K562 (cell line): ENCODE measurements around the gene REM2. TPM values are rescaled to one million over a fixed set of nuclear protein-coding genes. Genes with fewer than 3 reads are reported as not detected.

ENCODE experiments used
- CBX2 ChIP-seq: fragments of 200-600 bp; sonication (generic); IDR thresholded peaks from one replicate; pipeline ENCODE4 v1.6.1; 2012; ENCODE audit warnings: mild to moderate bottlenecking, low read length, inconsistent platforms; ENCODE audit not compliant: insufficient read depth, poor library complexity, severe bottlenecking
- CHCHD3 ChIP-seq: fragments of 250-450 bp; sonication (Bioruptor Pico); IDR thresholded peaks from 2 replicates; pipeline ENCODE4 v2.1.2; 2022; ENCODE audit warnings: mild to moderate bottlenecking
- CREB5 ChIP-seq: fragments of 250-450 bp; sonication (Bioruptor Pico); IDR thresholded peaks from 2 replicates; pipeline ENCODE4 v1.5.0; 2020; ENCODE audit warnings: mild to moderate bottlenecking
- CREBBP ChIP-seq: IDR thresholded peaks from one replicate; pipeline ENCODE4 v1.6.1; 2012; ENCODE audit warnings: low read depth, mild to moderate bottlenecking, control low read depth, inconsistent platforms, low read length
- E2F4 ChIP-seq: sonication (generic); formaldehyde crosslinking; IDR thresholded peaks from 2 replicates; pipeline ENCODE4 v1.8.0; 2022; ENCODE audit warnings: mild to moderate bottlenecking, low read depth, missing genetic modification reagents
- ESRRB ChIP-seq: fragments of 250-450 bp; sonication (Bioruptor Pico); IDR thresholded peaks from 2 replicates; pipeline ENCODE4 v1.5.0; 2020; ENCODE audit warnings: mild to moderate bottlenecking, moderate library complexity, borderline replicate concordance
- MIER1 ChIP-seq: fragments of 450-650 bp; IDR thresholded peaks from 2 replicates; pipeline ENCODE4 v1.6.1; 2016; ENCODE audit warnings: antibody characterized with exemption, mild to moderate bottlenecking, low read depth
- MXI1 ChIP-seq: IDR thresholded peaks from 2 replicates; pipeline ENCODE4 v1.6.1; 2011; ENCODE audit warnings: low read depth, mild to moderate bottlenecking, improper control_type of control experiment, low read length
- NCOR1 ChIP-seq: fragments of 450-650 bp; IDR thresholded peaks from 2 replicates; pipeline ENCODE4 v1.6.1; 2016; ENCODE audit warnings: mild to moderate bottlenecking, moderate library complexity
- RFX1 ChIP-seq: fragments of 450-650 bp; IDR thresholded peaks from 2 replicates; pipeline ENCODE4 v1.6.1; 2016; ENCODE audit warnings: mild to moderate bottlenecking, moderate library complexity
- SIX5 ChIP-seq, 2 experiments: IDR thresholded peaks; 2 replicates each; pipeline ENCODE4 v1.6.1; 2011; ENCODE audit warnings: low read length in 2 of 2, borderline replicate concordance in 1 of 2, low read depth in 1 of 2, mild to moderate bottlenecking in 1 of 2, moderate library complexity in 1 of 2; ENCODE audit not compliant: insufficient read depth in 1 of 2
- TARDBP ChIP-seq: fragments of 450-650 bp; IDR thresholded peaks from 2 replicates; pipeline ENCODE4 v1.6.1; 2016
- THRB ChIP-seq: fragments of 450-650 bp; formaldehyde crosslinking; conservative IDR thresholded peaks from 2 replicates; pipeline ENCODE4 v1.4.0; 2022; ENCODE audit warnings: mild to moderate bottlenecking, missing genetic modification characterization
- ZNF174 ChIP-seq: fragments of 250-450 bp; sonication (Bioruptor Pico); IDR thresholded peaks from 2 replicates; pipeline ENCODE4 v1.4.0; 2020; ENCODE audit warnings: mild to moderate bottlenecking
- ZNF408 ChIP-seq: fragments of 250-450 bp; sonication (Bioruptor Pico); IDR thresholded peaks from 2 replicates; pipeline ENCODE4 v1.4.0; 2020; ENCODE audit warnings: low read depth, mild to moderate bottlenecking, moderate library complexity
- ZNF609 ChIP-seq: sonication (generic); formaldehyde crosslinking; IDR thresholded peaks from 2 replicates; pipeline ENCODE4 v1.8.1; 2023; ENCODE audit warnings: missing genetic modification reagents, mild to moderate bottlenecking, borderline replicate concordance
- polyA plus RNA-seq, 8 experiments: library from polyadenylated mRNA; depleted of rRNA in 4 of 8; stranded (reverse) in 5 of 8; unstranded in 3 of 8; fragments of >200 nt; fragmentation: Nextera tagmentation in 2 of 8; fragmentation: Illumina TruSeq in 1 of 8; extraction: Ambion mirVana in 2 of 8; extraction: Trizol in 1 of 8; gene quantifications; 2 replicates each; pipeline versions ENCODE4 v1.2.1 to v1.2.3, GENCODE V29; 2011 to 2014; ENCODE audit warnings: inconsistent platforms in 1 of 8, missing spikeins in 1 of 8
- total RNA-seq, 7 experiments: library from RNA; depleted of rRNA in 6 of 7; stranded (reverse); fragments of >200 nt in 6 of 7; fragmentation: Illumina TruSeq in 2 of 7; extraction: Trizol in 2 of 7; gene quantifications; 2 replicates each; pipeline versions ENCODE4 v1.2.1 to v1.2.3, GENCODE V29; 2011 to 2021; ENCODE audit warnings: low replicate concordance in 1 of 7

REM2 gene
- total and polyA plus RNA-seq, 9 of the 15 experiments (the other 6 are each of a cell fraction or from before 2014, with no cell fraction given), result 0.18 to 1.0 (median 0.38) TPM

GRCh38 chr14:22897357-22897756 lies 14.3 kb downstream of the REM2 start (continued):
- no peak for TF ChIP-seq CHCHD3 (CRISPR knock-in tag)
- TF ChIP-seq CBX2, result no peak
- no peak for TF ChIP-seq E2F4 (CRISPR knock-in tag)
- TF ChIP-seq ZNF408, result no peak
- peak; percentile 69 for TF ChIP-seq MXI1
- TF ChIP-seq ZNF609 (CRISPR knock-in tag), result no peak
- TF ChIP-seq CREBBP, result no peak
- TF ChIP-seq CREB5 (CRISPR knock-in tag), result no peak
- no peak for TF ChIP-seq ZNF174
- TF ChIP-seq THRB (CRISPR knock-in tag), result no peak
- TF ChIP-seq SIX5 (IDR thresholded peaks at IDR 0.05; ENCODE audit: borderline replicate concordance in 1 of 2, insufficient read depth in 1 of 2, low read depth in 1 of 2, low read length in 2 of 2), result no peak
- TF ChIP-seq TARDBP, result no peak
- peak; percentile 95 for TF ChIP-seq NCOR1
- no peak for TF ChIP-seq RFX1
- TF ChIP-seq MIER1, result 0 out of 2 replicates have a peak, but pooled peaks have one; percentile 43
- TF ChIP-seq ESRRB (CRISPR knock-in tag), result no peak
